Measurements from ENCODE around the gene ZNF304. TPM values are rescaled to one million over a fixed set of nuclear protein-coding genes. Genes with fewer than 3 reads are reported as not detected.
A peak's percentile ranks its signal among the peaks of the same experiment; 100 is the strongest.

Gene ZNF304
- total and polyA plus RNA-seq, 9 of the 15 experiments (the other 6 are each of a cell fraction or from before 2014, with no cell fraction given), result 0.82 to 5.5 (median 3.6) TPM

GRCh38 chr19:57350877-57351805 lies at the start of gene ZNF304 (continued):
- TF ChIP-seq ZNF79 (CRISPR knock-in tag; IDR thresholded peaks at IDR 0.05; ENCODE audit: low read depth), result no peak
- no peak for TF ChIP-seq ID3 (CRISPR knock-in tag; IDR thresholded peaks at IDR 0.05)
- TF ChIP-seq ID3 (tag; IDR thresholded peaks at IDR 0.05), result no peak
- TF ChIP-seq GATAD2B (IDR thresholded peaks at IDR 0.05; ENCODE audit: borderline replicate concordance), result no peak
- TF ChIP-seq E2F6 (IDR thresholded peaks at IDR 0.05; ENCODE audit: borderline replicate concordance in 1 of 2, extremely low read depth in 1 of 2, insufficient read depth in 1 of 2, insufficient read length in 1 of 2, low read depth in 1 of 2, low read length in 1 of 2, poor library complexity in 1 of 2, severe bottlenecking in 1 of 2), result peak; percentile 72 to 89
- TF ChIP-seq KAT8 (IDR thresholded peaks at IDR 0.05; ENCODE audit: low read depth), result no peak
- no peak for TF ChIP-seq RBM39 (optimal IDR thresholded peaks at IDR 0.05; ENCODE audit: low read depth, low read length)
- no peak for TF ChIP-seq SMARCA5 (IDR thresholded peaks at IDR 0.05)
- TF ChIP-seq ZNF140 (CRISPR knock-in tag; IDR thresholded peaks at IDR 0.05), result no peak
- peak; percentile 60 for TF ChIP-seq POLR2G (IDR thresholded peaks at IDR 0.05; ENCODE audit: low read depth, low read length)
- TF ChIP-seq ZBTB26 (CRISPR knock-in tag; IDR thresholded peaks at IDR 0.05), result no peak
- TF ChIP-seq ZBTB33 (CRISPR knock-in tag; IDR thresholded peaks at IDR 0.05), result no peak
- 0 out of 2 replicates have a peak, but pooled peaks have one; percentile 34 for TF ChIP-seq LCOR (CRISPR knock-in tag; IDR thresholded peaks at IDR 0.05)
- no peak for TF ChIP-seq ELF4 (CRISPR knock-in tag; IDR thresholded peaks at IDR 0.05)
- TF ChIP-seq HDGF (IDR thresholded peaks at IDR 0.05), result no peak
- no peak for TF ChIP-seq TFAM (CRISPR knock-in tag; conservative IDR thresholded peaks at IDR 0.05)
- TF ChIP-seq NELFE (IDR thresholded peaks at IDR 0.05; ENCODE audit: insufficient read depth, insufficient read length), result no peak
- TF ChIP-seq TAF9B (IDR thresholded peaks at IDR 0.05; ENCODE audit: partially characterized antibody), result no peak
- no peak for TF ChIP-seq ZBTB9 (CRISPR knock-in tag; IDR thresholded peaks at IDR 0.05)
- TF ChIP-seq DDX20 (tag; IDR thresholded peaks at IDR 0.05; ENCODE audit: low read depth), result no peak
- no peak for TF ChIP-seq DMBX1 (CRISPR knock-in tag; IDR thresholded peaks at IDR 0.05; ENCODE audit: borderline replicate concordance)
- no peak for TF ChIP-seq TAF15 (IDR thresholded peaks at IDR 0.05; ENCODE audit: low read depth, low read length)
